Neuronal stem cell (in vitro differentiated cells): ENCODE data around the gene ELFN1.

Source experiments
- DNase-seq: peaks from one replicate; pipeline ENCODE4 v3.0.0-alpha.2; 2013; ENCODE audit warnings: low spot score
- H2AFZ ChIP-seq: one replicate; pipeline ENCODE4 v1.6.1; 2013; ENCODE audit warnings: mild to moderate bottlenecking, low read length, inconsistent platforms
- H2AK5ac ChIP-seq: 2 replicates; pipeline ENCODE4 v1.6.1; 2013; ENCODE audit warnings: low read depth, mild to moderate bottlenecking, inconsistent platforms, low read length, moderate library complexity, mixed read lengths
- H2BK120ac ChIP-seq: 2 replicates; pipeline ENCODE4 v1.6.1; 2013; ENCODE audit warnings: low read depth, mild to moderate bottlenecking, inconsistent platforms, low read length, moderate library complexity, mixed read lengths
- H2BK12ac ChIP-seq: one replicate; pipeline ENCODE4 v1.6.1; 2013; ENCODE audit warnings: low read length, inconsistent platforms
- H2BK15ac ChIP-seq: 2 replicates; pipeline ENCODE4 v1.6.1; 2013; ENCODE audit warnings: mild to moderate bottlenecking, low read length, inconsistent platforms, mixed read lengths
- H2BK5ac ChIP-seq: one replicate; pipeline ENCODE4 v1.6.1; 2013; ENCODE audit warnings: inconsistent platforms, mild to moderate bottlenecking, low read length, moderate library complexity
- H3K14ac ChIP-seq: one replicate; pipeline ENCODE4 v1.6.1; 2013; ENCODE audit warnings: low read length, inconsistent platforms
- H3K18ac ChIP-seq: 2 replicates; pipeline ENCODE4 v1.6.1; 2013; ENCODE audit warnings: low read length, inconsistent platforms
- H3K23ac ChIP-seq: 2 replicates; pipeline ENCODE4 v1.6.1; 2013; ENCODE audit warnings: low read depth, mild to moderate bottlenecking, mixed read lengths, low read length, inconsistent platforms; ENCODE audit not compliant: poor library complexity
- H3K27ac ChIP-seq: replicated peaks from 3 replicates; pipeline ENCODE4 v1.5.1; 2013; ENCODE audit warnings: low read length, inconsistent platforms
- H3K27me3 ChIP-seq, 3 experiments: 2 replicates each; pipeline ENCODE4 v1.6.1; 2013; ENCODE audit warnings: low read length in 3 of 3, mild to moderate bottlenecking in 2 of 3, inconsistent platforms in 1 of 3, low read depth in 1 of 3, mixed read lengths in 1 of 3, moderate library complexity in 1 of 3; ENCODE audit not compliant: control insufficient read depth in 3 of 3, insufficient read depth in 3 of 3
- H3K36me3 ChIP-seq, 2 donors: replicated peaks in 1 of 2; 2 replicates each; pipeline ENCODE4 v1.6.1; 2013; ENCODE audit warnings: low read length in 2 of 2; ENCODE audit not compliant: control insufficient read depth in 2 of 2, insufficient read depth in 2 of 2
- H3K4ac ChIP-seq: 2 replicates; pipeline ENCODE4 v1.6.1; 2013; ENCODE audit warnings: inconsistent platforms, mild to moderate bottlenecking, low read length, moderate library complexity
- H3K4me1 ChIP-seq, 2 donors: 1 replicate in 1 of 2; 2 replicates in 1 of 2; pipeline ENCODE4 v1.6.1; 2013; ENCODE audit warnings: low read length in 2 of 2, low read depth in 1 of 2; ENCODE audit not compliant: control insufficient read depth in 2 of 2, insufficient read depth in 1 of 2
- H3K4me2 ChIP-seq: one replicate; pipeline ENCODE4 v1.6.1; 2013; ENCODE audit warnings: mild to moderate bottlenecking, low read length, inconsistent platforms; ENCODE audit not compliant: insufficient read depth, poor library complexity, severe bottlenecking
- H3K4me3 ChIP-seq, 2 donors: 2 replicates each; pipeline ENCODE4 v1.5.1; 2013; ENCODE audit warnings: low read length in 2 of 2, mild to moderate bottlenecking in 2 of 2, inconsistent platforms in 1 of 2, moderate library complexity in 1 of 2
- H3K79me1 ChIP-seq: one replicate; pipeline ENCODE4 v1.6.1; 2013; ENCODE audit warnings: low read depth, mild to moderate bottlenecking, inconsistent platforms, low read length, moderate library complexity
- H3K9ac ChIP-seq: one replicate; pipeline ENCODE4 v1.6.1; 2013; ENCODE audit warnings: mild to moderate bottlenecking, low read depth, low read length, inconsistent platforms; ENCODE audit not compliant: poor library complexity
- H3K9me3 ChIP-seq, 2 donors: replicated peaks in 1 of 2; 2 replicates each; pipeline versions ENCODE3 to v1.6.1; 2013; ENCODE audit warnings: low read length in 2 of 2, mild to moderate bottlenecking in 2 of 2, inconsistent platforms in 1 of 2, low read depth in 1 of 2, mixed read lengths in 1 of 2, moderate library complexity in 1 of 2; ENCODE audit not compliant: control insufficient read depth in 2 of 2, insufficient read depth in 1 of 2
- H4K8ac ChIP-seq: one replicate; pipeline ENCODE4 v1.6.1; 2013; ENCODE audit warnings: low read depth, mild to moderate bottlenecking, inconsistent platforms, low read length, moderate library complexity
- H4K91ac ChIP-seq: one replicate; pipeline ENCODE4 v1.6.1; 2013; ENCODE audit warnings: low read length, low read depth, mild to moderate bottlenecking, inconsistent platforms; ENCODE audit not compliant: poor library complexity
- WGBS, 2 donors: extraction: QIAGEN DNeasy Blood & Tissue Kit; methylation state at CpG; one replicate each; pipeline ENCODE4 v1.1.7; 2013; ENCODE audit warnings: missing lambda C conversion rate in 2 of 2, mixed read lengths in 1 of 2; ENCODE audit not compliant: insufficient read length in 2 of 2, insufficient replicate concordance in 1 of 2; ENCODE audit errors: extremely low coverage in 2 of 2; 5-methylcytosine and 5-hydroxymethylcytosine counted together

Gene ELFN1

DNA sequence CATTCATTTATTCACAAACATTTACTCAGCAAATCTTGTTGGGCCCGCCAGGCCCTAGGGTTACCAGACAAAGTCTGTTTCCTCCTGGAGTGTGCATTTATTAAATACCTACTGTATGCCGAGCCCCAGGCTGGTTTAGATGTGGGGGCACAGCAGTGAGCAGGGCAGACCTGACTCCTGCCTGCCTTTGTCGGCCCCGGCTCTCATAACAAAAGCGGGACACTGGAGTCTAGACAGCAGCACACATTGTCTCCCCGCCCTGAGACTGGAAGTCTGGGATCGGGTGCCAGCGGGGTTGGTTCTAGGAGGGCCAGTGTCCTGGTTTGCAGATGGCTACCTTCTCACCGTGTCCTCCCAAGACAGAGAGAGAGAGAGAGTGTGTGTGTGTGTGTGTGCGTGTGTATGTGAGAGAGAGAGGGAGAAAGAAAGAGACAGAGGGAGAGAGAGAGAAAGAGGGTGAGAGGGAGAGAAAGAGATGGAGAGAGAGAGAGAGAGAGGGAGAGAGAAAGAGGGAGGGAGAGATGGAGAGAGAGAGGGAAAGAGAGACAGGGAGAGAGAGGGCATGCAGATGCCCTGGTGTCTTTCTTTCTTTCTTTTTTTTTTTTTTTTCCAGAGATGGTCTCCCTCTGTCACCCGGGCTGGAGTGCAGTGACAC lies 25.9 kb downstream of the ELFN1 start:
- no peak overlapping the region for H3K9ac ChIP-seq
- WGBS, 2 donors = no CpG with 5 or more reads among the region's 11 CpGs
- H3K4me2 ChIP-seq = no peak overlapping the region
- H4K8ac ChIP-seq = no peak overlapping the region
- peaks cover 5 to 77% of the 10 kb centered on the region in 2 donors for H3K36me3 ChIP-seq
- H3K27me3 ChIP-seq = no peaks in the 10 kb centered on the region
- peaks cover 17% of the 10 kb centered on the region for H3K79me1 ChIP-seq
- no peak overlapping the region for H4K91ac ChIP-seq
- H3K23ac ChIP-seq = no peak overlapping the region
- H2BK15ac ChIP-seq = no peak overlapping the region
- no peak overlapping the region for H2BK5ac ChIP-seq
- no peak overlapping the region for H3K18ac ChIP-seq
- H3K4ac ChIP-seq = no peak overlapping the region
- H2AFZ ChIP-seq = no peak overlapping the region
- H3K9me3 ChIP-seq = peaks cover 2 to 16% of the 10 kb centered on the region in 2 donors
- no peak overlapping the region for H2BK120ac ChIP-seq
- no peak overlapping the region for H3K14ac ChIP-seq
- H3K4me3 ChIP-seq = no peak overlapping the region
- H2AK5ac ChIP-seq = no peak overlapping the region
- DNase-seq = no peak
- no peak overlapping the region for H2BK12ac ChIP-seq
- peaks cover 18 to 23% of the 10 kb centered on the region in 2 donors for H3K4me1 ChIP-seq
- H3K27ac ChIP-seq = no peak overlapping the region

DNA sequence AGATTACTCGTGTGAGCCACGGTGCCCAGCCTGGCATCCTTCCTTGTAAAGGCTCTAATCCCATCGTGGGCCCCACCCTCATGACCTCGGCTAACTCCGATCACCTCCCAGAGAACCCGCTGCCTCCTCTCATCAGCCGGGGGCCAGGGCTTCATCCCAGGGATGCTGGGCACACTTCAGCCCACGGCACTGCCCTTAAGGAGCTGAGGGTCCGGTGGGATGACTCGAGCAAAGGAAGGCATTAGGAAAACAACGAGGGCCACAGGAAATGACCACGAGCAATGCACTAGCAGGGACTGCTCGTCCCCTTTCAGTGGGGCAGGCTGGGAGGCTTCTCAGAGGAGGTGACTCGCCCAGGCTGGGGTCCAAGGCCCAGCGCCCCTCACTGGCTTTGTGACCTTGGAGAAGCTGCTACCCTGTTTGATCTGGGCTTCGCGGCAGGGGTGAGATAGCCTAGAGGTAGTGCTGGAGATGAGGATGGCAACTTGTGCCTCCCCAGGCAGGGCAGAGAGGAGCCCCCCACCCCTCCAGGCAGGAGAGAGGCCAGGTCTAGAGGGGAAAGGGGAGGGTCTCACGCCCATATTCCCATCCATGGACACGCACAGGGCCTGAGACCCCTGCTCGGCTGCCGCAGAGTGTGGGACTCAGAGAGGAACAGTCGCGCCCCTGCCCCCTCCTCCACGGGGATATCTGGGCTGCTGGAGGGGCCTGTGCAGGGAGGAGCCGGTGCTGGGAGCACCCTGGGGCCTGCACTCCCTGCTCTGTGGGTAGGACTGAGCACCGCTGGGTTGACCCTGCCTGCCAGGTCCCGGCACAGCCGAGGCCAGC lies 26.8 kb downstream of the ELFN1 start:
- Histone ChIP-seq H3K4me2 (no peak overlapping the region), H4K8ac (no peak overlapping the region), H2BK120ac (peak overlapping the region; percentile 50), H2AK5ac (peak overlapping the region; percentile 88), H3K4ac (no peak overlapping the region), H3K18ac (peak overlapping the region; percentile 86), H3K14ac (no peak overlapping the region), H2BK15ac (peak overlapping the region; percentile 83), H3K23ac (no peak overlapping the region), H2BK12ac (peak overlapping the region; percentile 36), H3K27me3 (no peaks in the 10 kb centered on the region), H3K9me3 (peaks cover 2 to 24% of the 10 kb centered on the region in 2 donors), H2AFZ (no peak overlapping the region), H3K27ac (no peak overlapping the region), H2BK5ac (no peak overlapping the region), H3K36me3 (peaks cover 5 to 76% of the 10 kb centered on the region in 2 donors), H3K4me1 (peaks cover 18 to 23% of the 10 kb centered on the region in 2 donors), H3K9ac (peak overlapping the region; percentile 51), H4K91ac (no peak overlapping the region), H3K79me1 (peaks cover 19% of the 10 kb centered on the region), H3K4me3 (no peak overlapping the region)
- WGBS, 2 donors = no CpG with 5 or more reads among the region's 28 CpGs
- no peak for DNase-seq

GRCh38 chr7:1697499-1698125 lies 27.5 kb downstream of the ELFN1 start:
- Histone ChIP-seq H3K4me2 (no peak overlapping the region), H3K4me1 (peaks cover 18 to 23% of the 10 kb centered on the region in 2 donors), H3K27ac (no peak overlapping the region), H3K14ac (no peak overlapping the region), H3K18ac (peak overlapping the region; percentile 86), H3K36me3 (peaks cover 2 to 76% of the 10 kb centered on the region in 2 donors), H3K23ac (no peak overlapping the region), H2BK120ac (no peak overlapping the region), H3K27me3 (no peaks in the 10 kb centered on the region), H2BK5ac (no peak overlapping the region), H3K79me1 (peaks cover 19% of the 10 kb centered on the region), H3K4me3 (no peak overlapping the region), H3K9me3 (peaks cover 2 to 31% of the 10 kb centered on the region in 2 donors), H2BK15ac (peak overlapping the region; percentile 83), H2AK5ac (peak overlapping the region; percentile 88), H3K9ac (peak overlapping the region; percentile 35), H2BK12ac (no peak overlapping the region), H4K91ac (no peak overlapping the region), H2AFZ (no peak overlapping the region), H3K4ac (no peak overlapping the region), H4K8ac (no peak overlapping the region)
- WGBS, 2 donors = no CpG with 5 or more reads among the region's 18 CpGs
- no peak for DNase-seq

- WGBS, 2 donors = no CpG with 5 or more reads among the region's 9 CpGs
- H4K91ac ChIP-seq = no peak overlapping the region
- H2BK12ac ChIP-seq = no peak overlapping the region
- no peak overlapping the region for H3K4ac ChIP-seq
- H3K9ac ChIP-seq = no peak overlapping the region
- H3K27me3 ChIP-seq = no peaks in the 10 kb centered on the region
- H2AFZ ChIP-seq = no peak overlapping the region
- peaks cover 16 to 22% of the 10 kb centered on the region in 2 donors for H3K4me1 ChIP-seq
- no peak overlapping the region for H3K18ac ChIP-seq
- H2BK5ac ChIP-seq = no peak overlapping the region
- peaks cover 2 to 36% of the 10 kb centered on the region in 2 donors for H3K9me3 ChIP-seq
- H2BK15ac ChIP-seq = no peak overlapping the region
- no peak overlapping the region for H3K23ac ChIP-seq
- H2BK120ac ChIP-seq = no peak overlapping the region
- no peak for DNase-seq
- no peak overlapping the region for H2AK5ac ChIP-seq
- H4K8ac ChIP-seq = no peak overlapping the region
- no peak overlapping the region for H3K14ac ChIP-seq
- H3K27ac ChIP-seq = no peak overlapping the region
- no peak overlapping the region for H3K4me3 ChIP-seq
- no peak overlapping the region for H3K4me2 ChIP-seq
- peaks cover 15% of the 10 kb centered on the region for H3K79me1 ChIP-seq
- H3K36me3 ChIP-seq = peaks cover 1 to 76% of the 10 kb centered on the region in 2 donors
Observed at GRCh38 chr7:1698201-1698600, 28.1 kb downstream of the ELFN1 start.
